Measurements from ENCODE around the gene CDCA3.

The CDCA3 gene

DNA sequence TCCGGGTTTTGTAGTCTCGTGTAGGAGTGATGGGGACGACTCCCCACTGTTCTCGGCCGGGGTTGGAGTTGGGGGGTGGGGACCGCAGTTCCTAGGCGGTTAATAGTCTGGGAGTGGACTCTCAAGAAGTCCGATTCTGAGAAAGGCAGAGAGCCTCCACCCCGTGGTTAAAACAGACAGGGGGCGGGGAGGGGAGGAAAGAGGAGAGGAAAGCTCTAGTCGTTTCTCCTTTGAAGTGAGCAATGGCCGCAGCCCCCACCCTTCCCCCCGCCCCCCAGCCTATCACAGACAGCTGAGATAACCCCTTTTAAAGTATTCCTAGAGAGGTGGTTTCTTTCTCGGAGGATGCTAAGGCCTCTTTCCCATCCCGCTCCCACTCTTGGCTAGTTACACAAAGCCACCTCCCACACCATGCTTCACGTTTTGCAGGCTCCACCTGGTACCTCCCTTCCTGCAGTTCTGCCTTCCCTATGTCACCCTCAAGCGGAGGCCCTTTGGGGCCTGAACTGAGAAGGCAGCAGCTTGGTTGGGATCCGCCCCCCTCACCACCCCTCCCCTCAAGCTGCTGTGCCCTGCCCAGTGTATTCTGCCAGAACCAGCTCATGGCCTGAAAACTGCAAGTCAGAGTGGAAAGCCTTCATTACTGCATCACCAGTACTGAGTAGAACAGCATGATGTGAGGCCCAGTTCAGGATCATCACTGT lies 1.7 kb upstream of the CDCA3 start:
- peak; percentile 48 for DNase-seq (ENCODE audit: low read depth)

DNA sequence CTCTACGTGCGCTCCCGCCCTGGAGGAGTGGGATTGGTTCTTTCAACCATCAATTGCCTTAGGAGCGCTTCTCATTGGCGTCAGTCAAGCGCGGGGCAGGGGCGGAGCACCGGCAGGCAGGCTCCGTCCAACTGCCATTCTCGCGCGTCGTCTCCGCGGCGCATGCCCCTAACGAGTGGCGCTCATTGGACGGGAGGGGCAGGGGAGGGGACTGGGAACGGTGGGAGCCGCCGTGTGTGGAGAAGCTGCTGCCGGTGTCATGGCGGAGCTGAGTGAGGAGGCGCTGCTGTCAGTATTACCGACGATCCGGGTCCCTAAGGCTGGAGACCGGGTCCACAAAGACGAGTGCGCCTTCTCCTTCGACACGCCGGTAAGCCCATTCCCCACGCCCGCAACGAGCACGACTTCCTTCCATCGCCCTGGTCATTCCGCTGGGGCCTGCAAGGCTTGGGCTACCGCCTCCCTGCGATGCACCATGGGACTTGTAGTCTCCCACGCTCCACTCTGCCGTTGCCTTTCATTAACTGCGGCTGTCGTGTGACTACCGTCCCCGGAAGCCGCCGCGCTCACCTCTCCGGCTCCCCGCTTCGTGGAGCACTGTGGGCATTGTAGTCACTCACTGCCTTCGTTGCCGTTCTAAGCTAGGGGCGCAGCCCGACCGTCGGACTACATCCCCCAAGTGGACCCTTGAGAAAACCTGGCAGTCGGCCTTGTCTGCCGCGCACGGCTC lies 1.0 kb upstream of the CDCA3 start, which contains the start of gene USP5:
USP5 (plus strand) TSS at position 230 of the 730 bp plus-strand sequence; CDS start at position 260, 30 bp downstream.
- peak; percentile 97 for DNase-seq (ENCODE audit: low read depth)

DNA sequence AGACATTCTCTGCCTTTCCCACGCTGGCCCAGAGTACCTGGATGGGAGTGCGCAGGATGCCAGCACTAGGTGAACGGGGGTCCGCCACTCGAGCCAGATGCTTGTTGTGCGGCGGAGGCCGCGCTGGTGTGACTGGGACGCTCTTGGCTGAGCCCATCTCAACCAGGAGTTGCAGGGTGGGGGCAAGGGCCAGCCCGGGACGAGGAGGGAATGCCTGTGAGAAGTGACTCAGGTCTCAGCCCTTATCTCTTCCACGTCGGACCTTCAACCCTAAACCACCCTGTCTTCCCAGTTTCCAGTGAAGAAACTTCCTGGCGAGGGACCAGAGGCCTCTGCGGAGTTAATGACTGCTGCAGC lies 312 bp downstream of the CDCA3 start:
- no peak for DNase-seq (ENCODE audit: low read depth)

DNA sequence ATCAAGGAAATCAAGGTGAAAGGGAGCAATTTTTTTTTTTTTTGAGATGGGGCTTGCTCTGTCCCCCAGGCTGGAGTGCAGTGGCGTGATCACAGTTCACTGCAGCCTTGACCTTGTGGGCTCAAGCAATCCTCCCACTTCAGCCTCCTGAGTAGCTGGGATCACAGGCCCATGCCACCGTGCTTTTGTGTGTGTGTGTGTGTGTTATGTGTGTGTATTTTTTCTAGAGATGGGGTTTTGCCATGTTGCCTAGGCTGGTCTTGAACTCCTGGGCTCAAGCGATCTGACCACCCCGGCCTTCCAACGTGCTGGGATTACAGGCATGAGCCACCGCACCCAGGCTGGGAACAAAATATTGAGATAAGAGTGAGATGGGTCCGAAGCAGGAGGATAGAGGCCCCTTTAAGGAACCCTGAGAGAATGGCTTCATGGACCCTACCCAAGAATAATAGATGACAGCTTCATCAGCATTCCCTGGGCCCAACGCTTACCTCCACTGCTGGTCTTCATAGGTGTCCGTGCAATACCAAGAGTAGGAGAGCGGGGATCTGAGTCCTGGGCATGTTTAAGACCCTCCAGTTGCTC lies 1.0 kb downstream of the CDCA3 start:
- no peak for DNase-seq (ENCODE audit: low read depth)

DNA sequence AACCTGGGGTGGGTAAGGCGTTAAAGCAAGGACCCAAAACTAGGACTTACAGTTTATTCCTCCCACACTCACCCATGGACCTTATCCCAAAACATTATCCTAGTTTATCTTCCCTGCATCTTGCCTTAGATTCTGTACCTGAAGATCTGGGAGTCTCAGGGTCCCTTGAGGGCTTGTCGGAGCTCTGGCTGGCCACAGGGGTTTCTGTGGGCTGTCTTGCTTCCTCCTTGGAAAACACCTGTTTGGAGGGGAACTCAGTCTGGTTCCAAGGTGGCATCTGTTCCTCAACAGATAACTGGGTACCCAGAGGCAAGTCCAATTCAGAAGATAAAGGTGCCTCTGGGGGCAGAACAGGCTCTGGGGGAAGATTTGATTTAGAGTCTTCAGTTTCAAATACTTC lies 1.7 kb downstream of the CDCA3 start:
- DNase-seq (ENCODE audit: low read depth), result no peak

DNA sequence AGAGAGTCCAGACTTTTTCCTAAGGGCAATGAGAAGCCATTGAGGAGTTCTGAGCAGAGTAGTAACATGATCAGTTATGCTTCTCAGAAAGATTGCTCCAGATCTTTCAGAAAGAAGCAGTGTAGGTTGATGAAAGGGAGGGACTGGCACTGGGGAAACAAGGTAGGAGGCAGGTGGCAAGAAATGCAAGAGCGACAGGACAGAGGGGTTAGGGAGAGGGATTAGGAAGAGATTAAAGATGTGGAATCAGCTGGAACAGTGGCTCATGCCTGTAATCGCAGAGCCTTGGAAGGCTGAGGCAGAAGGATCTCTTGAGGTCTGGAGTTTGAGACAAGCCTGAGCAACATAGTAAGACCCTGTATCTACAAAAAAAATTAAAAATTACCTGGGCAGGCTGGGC lies 3.4 kb downstream of the CDCA3 start:
- no peak for DNase-seq (ENCODE audit: low read depth)

DNA sequence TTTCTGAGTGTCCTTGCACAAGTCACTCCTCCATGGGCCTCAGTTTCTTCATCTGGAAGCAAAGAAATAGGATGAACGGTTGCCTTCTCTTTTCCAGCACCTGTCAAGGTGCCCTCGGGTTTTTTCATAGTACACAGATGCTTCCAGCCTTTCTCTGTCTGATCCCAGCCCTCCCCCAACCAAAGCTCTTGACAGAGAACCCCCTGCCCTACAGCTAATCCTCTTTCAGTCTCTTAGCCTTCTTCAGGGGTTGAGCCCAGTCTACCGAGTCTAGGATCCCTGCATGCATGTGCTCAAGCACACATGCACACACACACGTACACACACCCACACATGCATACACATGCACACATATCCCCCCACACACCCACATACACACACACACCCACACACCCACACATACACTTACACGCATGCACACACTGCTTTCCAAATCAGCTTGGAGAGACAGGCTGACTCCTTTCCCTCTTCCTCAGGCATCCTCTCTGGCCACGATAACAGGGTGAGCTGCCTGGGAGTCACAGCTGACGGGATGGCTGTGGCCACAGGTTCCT lies 4.7 kb downstream of the CDCA3 start:
- no peak for DNase-seq (ENCODE audit: low read depth)

DNA sequence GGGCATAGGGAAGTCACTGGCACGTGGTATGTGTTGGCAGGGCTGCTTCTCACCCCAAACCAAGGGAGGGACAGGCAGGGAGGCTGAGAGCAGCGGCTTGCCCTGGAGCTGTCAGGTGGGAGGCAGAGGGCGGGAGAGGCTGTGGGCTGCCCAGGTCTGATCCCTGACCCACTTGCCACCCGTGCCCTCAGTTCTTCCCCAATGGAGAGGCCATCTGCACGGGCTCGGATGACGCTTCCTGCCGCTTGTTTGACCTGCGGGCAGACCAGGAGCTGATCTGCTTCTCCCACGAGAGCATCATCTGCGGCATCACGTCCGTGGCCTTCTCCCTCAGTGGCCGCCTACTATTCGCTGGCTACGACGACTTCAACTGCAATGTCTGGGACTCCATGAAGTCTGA lies 5.7 kb downstream of the CDCA3 start:
- DNase-seq (ENCODE audit: low read depth), result no peak

DNA sequence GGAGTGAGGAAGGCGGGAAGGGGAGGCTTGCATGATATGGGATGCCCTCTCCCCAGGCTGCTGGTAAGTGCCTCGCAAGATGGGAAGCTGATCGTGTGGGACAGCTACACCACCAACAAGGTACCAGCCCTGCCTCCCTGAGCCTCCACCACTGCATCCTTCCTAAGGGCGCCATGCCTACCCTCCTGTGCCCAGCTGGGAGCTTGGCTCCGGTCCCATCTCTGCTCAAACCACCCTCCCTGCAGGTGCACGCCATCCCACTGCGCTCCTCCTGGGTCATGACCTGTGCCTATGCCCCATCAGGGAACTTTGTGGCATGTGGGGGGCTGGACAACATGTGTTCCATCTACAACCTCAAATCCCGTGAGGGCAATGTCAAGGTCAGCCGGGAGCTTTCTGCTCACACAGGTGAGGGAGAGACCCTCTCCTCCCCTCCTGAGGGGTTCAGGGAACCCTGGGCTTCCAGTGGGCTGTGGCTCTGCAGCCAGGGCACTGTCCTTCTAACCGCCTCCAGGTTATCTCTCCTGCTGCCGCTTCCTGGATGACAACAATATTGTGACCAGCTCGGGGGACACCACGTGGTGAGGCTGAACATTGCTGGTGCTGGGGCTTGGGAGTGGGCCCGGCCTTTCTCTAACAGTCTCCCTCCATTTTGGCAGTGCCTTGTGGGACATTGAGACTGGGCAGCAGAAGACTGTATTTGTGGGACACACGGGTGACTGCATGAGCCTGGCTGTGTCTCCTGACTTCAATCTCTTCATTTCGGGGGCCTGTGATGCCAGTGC lies 7.8 kb downstream of the CDCA3 start:
- DNase-seq (ENCODE audit: low read depth), result no peak

DNA sequence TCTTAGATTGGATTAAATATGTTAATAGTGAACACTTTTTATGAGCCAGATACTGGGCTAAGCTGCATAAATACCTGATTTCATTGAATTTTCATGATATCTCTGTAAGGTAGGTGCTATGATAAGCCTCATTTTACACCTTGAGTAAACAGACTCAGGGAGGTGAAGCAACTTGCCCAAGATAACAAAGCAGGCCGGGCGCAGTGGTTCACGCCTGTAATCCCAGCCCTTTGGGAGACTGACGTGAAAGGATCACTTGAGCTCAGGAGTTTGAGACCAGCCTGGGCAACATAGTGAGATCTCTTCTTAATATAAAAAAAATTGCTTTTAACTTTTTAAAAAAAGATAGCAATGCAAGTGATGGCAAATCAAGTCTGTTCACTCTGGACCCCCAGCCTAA lies 9.0 kb downstream of the CDCA3 start:
- no peak for DNase-seq (ENCODE audit: low read depth)

DNA sequence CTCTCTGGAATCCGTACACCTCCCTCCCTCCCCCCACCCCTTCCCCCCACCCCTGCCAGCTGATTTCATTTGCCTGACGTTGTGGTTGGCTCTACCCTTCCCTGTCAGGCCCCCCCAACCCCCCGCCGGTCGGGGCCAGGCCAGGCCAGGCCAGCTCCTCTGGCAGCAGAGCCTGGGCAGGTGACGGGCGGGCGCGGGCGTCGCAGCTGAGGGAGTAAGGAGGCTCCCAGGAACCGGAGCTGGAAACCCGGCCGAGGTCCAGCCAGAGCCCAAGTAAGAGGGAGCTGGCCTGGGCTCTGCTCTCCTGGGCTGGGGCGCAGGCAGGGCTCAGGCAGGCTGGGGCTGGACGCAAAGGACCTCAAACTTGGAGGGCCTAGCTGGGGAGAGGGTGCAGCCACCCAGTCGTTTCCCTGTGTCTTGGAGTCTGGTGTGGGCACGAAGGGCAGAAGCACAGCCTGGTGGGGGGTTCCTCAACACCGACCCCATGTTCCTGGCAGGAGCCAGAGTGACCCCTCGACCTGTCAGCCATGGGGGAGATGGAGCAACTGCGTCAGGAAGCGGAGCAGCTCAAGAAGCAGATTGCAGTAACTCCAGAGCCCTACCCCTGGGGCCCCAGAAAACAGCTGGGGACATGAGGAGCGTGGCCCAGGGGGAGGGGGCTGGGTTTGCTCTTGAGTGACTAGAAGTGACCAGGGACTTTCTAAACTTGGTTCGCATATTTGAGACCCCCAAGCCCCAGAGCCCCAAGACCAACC lies 10.1 kb downstream of the CDCA3 start, which contains the start of gene GNB3:
GNB3 (plus strand) TSS at position 165 of the 755 bp plus-strand sequence; CDS start at position 528, 363 bp downstream.
- DNase-seq (ENCODE audit: low read depth), result no peak

DNA sequence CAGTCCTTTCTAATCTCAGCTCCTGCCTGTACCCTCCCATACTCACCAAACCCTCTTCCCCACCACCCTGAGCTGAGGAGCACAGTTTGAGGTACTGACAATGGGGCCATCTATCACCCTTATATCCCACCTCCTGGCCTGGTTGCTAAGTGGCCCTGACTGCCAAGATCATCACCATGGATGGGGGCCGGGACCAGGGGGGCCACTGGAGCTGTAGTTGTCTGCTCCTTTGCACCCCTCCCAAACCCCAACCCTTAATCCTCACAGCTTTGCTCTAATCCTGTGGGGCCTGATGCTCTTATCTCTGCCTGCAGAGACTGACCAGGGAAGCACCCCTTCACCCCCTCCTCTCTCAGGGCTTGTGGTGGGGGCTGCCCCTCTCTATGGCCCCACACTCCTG lies 10.8 kb downstream of the CDCA3 start:
- DNase-seq (ENCODE audit: low read depth), result no peak

DNA sequence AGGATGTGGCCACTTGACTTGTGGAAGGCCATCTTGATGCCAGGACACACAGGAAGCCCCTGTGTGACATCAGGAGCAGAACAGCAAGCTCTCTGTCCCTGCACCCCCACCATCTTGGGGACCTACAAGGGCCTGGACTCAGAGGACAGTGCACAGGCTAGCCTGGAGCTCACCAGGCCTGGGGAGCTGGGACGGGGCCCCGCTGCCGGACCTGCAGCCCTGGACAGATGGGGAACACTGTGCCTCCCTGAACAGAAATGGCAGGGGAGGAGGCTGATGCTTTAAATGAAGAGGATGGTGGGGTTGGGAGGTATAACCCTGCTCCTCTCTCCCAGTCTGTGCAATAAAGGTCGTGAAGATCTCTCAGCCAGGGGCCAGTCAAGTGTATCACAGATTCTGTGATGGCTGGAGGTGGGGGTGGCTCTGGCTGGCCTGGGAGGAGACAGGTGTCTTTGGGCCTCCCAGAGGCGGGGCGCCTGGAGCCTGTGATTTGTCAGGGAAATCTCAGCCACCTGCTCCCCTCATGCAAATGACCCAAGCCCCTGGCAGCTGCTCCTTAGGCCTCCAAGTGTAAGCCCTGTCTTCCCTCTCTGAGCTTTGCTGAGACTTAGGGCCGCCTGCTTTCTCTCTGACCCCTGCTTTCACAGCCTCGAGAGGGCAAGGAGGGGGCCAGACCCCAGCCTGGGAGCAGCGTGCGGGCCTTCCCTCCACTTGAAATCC lies 11.4 kb downstream of the CDCA3 start:
- no peak for DNase-seq (ENCODE audit: low read depth)

DNA sequence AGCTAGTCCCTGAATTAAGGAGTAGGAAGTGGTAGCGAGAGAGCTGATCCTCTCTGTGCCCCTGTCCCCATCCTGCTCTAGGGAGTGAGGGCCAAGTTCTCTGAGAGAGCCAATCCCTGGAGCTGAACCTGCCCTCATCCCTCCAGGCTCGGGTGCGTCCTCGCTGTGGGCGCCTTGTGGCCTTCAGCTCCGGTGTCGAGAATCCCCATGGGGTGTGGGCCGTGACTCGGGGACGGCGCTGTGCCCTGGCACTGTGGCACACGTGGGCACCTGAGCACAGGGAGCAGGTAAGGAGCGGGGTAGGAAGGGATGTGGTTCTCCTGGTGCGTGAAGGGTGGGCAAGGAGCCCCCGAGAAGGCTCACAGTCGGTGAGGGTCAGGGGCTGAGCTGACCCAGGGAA lies 12.2 kb downstream of the CDCA3 start:
- DNase-seq (ENCODE audit: low read depth), result no peak

DNA sequence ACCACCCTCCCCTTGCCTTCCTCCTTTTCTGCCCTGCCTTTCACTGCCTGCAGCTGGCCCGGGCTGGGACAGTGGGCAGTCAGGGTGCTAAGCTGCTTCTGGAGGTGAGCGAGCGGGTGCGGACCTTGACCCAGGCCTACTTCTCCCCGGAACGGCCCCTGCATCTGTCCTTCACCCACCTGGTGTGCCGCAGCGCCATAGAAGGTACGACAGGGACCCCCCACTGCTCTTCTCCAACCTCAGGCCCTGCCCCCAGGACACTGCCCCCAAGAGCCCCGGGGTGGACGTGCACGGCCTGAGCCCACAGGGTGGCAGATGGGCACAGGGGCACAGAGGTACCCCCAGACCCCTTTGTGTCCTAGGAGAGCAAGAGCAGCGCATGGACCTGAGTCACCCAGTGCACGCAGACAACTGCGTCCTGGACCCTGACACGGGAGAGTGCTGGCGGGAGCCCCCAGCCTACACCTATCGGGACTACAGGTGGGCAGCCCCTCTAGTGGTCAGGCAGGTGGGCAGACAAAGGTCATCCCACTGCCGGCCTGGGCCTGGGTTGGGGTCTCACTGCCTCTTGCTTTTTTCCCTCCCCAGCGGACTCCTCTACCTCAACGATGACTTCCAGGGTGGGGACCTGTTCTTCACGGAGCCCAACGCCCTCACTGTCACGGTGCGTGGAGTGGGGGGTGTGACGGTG lies 13.6 kb downstream of the CDCA3 start:
- DNase-seq (ENCODE audit: low read depth), result no peak

DNA sequence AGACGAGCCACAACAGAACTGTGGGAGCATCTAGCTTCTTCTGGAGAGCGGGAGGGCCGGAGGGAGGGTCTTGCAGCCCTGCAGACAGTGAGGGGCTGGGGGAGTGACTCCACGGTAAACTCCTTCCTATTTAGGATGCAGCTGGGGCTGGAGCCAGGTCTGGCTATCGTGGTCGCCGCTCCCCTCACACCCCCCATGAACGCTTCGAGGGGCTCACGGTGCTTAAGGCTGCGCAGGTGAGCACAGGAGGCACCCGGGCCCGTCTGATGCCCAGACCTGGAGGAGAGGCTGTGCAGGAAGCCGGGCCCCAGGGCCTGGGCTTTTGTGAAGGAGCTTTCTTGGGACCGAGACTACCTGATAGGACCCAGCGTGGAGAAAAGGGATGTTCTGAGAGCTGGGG lies 14.2 kb downstream of the CDCA3 start:
- no peak for DNase-seq (ENCODE audit: low read depth)

DNA sequence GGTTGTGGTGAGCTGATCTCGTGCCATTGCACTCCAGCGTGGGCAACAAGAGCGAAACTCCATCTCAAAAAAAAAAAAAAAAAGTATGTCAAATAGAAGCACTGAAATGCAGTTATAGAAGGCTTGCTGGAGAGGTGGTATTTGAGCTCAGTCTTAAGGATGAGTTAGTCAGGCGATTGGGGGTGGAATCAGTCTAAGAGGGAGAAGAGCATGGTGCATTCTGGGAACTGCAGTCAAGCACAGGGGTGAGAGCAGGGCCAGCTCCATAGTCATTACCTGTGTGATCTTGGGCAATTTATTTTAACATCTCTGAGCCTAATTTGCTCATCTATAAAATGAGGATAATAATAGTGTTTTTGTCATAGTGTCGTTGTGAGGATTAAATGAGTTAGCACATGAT lies 16.2 kb downstream of the CDCA3 start:
- no peak for DNase-seq (ENCODE audit: low read depth)

DNA sequence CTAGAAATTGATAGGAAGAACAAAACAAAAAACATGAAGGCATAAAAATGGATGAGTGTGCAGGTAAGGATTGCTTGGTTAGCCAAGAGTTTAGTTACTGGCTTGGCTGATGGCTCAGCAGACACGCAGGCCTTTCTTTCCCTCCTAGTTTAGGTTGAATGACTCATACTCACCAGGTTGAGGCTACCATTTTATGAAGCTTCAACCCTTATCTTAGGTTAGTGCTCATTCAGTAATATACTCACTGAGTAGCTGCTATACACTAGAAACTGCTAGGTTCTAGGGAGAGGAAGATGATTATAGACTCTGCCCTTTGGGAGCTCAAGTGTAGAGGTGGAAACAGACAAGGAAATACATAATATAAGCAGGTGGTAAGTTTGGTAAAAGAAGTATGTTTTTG lies 16.8 kb downstream of the CDCA3 start:
- DNase-seq (ENCODE audit: low read depth), result no peak

DNA sequence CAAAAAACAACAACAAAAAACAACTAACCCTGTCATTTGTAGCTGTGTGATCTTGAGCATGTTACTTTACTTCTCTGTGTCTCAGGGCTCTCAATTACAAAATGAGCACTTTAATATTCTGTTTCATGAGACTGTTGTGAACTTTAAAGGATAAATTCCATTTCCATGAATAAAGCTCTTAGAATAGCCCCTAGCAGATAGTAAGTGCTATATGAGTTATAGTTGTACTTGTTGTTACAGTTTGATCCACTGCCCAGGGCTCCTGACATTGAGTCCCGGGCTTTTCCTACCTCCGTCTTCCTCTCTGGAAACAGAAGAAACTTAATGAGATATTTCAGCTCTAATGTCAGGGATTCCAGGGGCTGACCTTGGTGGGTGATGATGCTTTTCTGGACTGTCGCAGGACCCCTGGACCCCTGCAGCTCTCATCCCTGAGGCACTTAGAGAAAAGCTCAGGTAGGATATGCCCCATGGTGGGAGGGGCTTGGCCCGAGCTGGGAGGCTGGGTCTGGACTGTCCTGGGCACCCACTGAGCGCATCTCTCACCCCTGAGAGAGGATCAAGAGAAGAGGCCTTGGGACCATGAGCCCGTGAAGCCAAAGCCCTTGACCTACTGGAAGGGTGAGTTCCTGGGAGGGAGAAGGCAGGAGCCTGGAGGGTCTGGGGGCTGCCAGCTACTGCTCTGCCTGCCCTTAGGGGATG lies 17.7 kb downstream of the CDCA3 start:
- no peak for DNase-seq (ENCODE audit: low read depth)

DNA sequence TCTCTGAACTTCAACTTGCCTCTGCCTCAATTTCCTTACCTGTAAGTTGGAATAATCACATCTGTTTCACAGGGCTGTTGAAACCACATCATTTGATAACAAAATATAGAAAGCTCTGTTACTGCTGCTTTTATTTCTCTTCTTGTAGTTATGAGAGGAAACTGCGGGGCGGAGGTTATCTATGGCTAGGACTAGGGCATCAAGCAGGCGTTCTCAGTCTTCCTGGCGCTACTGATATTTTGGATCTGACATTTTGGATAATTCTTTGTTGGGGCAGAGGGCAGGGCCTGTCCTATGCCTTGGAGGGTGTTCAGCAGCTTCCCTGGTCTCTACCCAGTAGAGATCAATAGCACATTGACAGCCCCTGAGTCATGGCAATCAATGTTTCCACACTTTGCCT lies 19.0 kb downstream of the CDCA3 start:
- no peak for DNase-seq (ENCODE audit: low read depth)

All from activated T-helper 9 cell treated with anti-CD3 and anti-CD28 coated beads, Interleukin-2, amount 50 U/mL, for 16 hours (primary cell).